IMR-90 (cell line): ENCODE results near the gene CCDC170. TPM values are rescaled to one million over a fixed set of nuclear protein-coding genes. Genes with fewer than 3 reads are reported as not detected.

Experiments used
- ATAC-seq: fragments of 200-7000 bp; cut with Tn5 transposase; 2 replicates; pipeline ENCODE4 v1.9.1; 2020; ENCODE audit warnings: low read depth, mild to moderate bottlenecking, moderate library complexity
- BruUV-seq: library from RNA; stranded (reverse); fragments of 400-500 nt; replicated peaks from 2 replicates; lab custom pipeline; 2021; lab: Mats Ljungman, UMichigan
- CTCF ChIA-PET: fragments of 300-600 bp; formaldehyde crosslinking; extraction: SDS; loops from one replicate; lab custom pipeline; 2021; ENCODE audit warnings: antibody characterized with exemption; lab: Yijun Ruan, JAX
- POLR2A ChIA-PET: fragments of 300-600 bp; sonication (Branson Sonifier 250); formaldehyde crosslinking; loops from one replicate; lab custom pipeline; 2022; ENCODE audit warnings: antibody characterized with exemption; ENCODE audit not compliant: unreplicated experiment; lab: Charles Lee
- DNase-seq: peaks from one replicate; pipeline ENCODE4 v3.0.0; 2013
- H2AFZ ChIP-seq: replicated peaks from 2 replicates; pipeline ENCODE3; 2013; ENCODE audit warnings: low read length, mild to moderate bottlenecking; ENCODE audit not compliant: poor library complexity
- H2AK5ac ChIP-seq: 2 replicates; pipeline ENCODE4 v1.6.1; 2013; ENCODE audit warnings: low read depth, low read length, inconsistent platforms
- H2AK9ac ChIP-seq: replicated peaks from 2 replicates; pipeline ENCODE3; 2013; ENCODE audit warnings: mild to moderate bottlenecking, low read depth, low read length, moderate library complexity; ENCODE audit not compliant: poor library complexity
- H2BK120ac ChIP-seq: 2 replicates; pipeline ENCODE4 v1.6.1; 2013; ENCODE audit warnings: low read depth, low read length, inconsistent platforms
- H2BK15ac ChIP-seq: 3 replicates; pipeline ENCODE4 v1.6.1; 2013; ENCODE audit warnings: low read depth, low read length, inconsistent platforms
- H2BK20ac ChIP-seq: 2 replicates; pipeline ENCODE4 v1.6.1; 2013; ENCODE audit warnings: low read depth, mild to moderate bottlenecking, inconsistent platforms, low read length, moderate library complexity
- H2BK5ac ChIP-seq: 2 replicates; pipeline ENCODE4 v1.6.1; 2013; ENCODE audit warnings: mild to moderate bottlenecking, low read depth, low read length, inconsistent platforms; ENCODE audit not compliant: poor library complexity, severe bottlenecking
- H3K14ac ChIP-seq: replicated peaks from 2 replicates; pipeline ENCODE4 v1.6.1; 2013; ENCODE audit warnings: low read depth, low read length, inconsistent platforms
- H3K18ac ChIP-seq: 2 replicates; pipeline ENCODE4 v1.6.1; 2013; ENCODE audit warnings: low read depth, low read length, control low read depth
- H3K23ac ChIP-seq: 2 replicates; pipeline ENCODE4 v1.6.1; 2013; ENCODE audit warnings: low read depth, low read length, inconsistent platforms
- H3K27ac ChIP-seq: 2 replicates; pipeline ENCODE4 v1.5.1; 2013; ENCODE audit warnings: mild to moderate bottlenecking, control low read depth, low read length; ENCODE audit not compliant: insufficient read depth
- H3K27me3 ChIP-seq: 2 replicates; pipeline ENCODE4 v1.6.1; 2013; ENCODE audit warnings: low read length; ENCODE audit not compliant: control insufficient read depth, insufficient read depth
- H3K36me3 ChIP-seq: 2 replicates; pipeline ENCODE4 v1.6.1; 2013; ENCODE audit warnings: low read length, mixed read lengths; ENCODE audit not compliant: control insufficient read depth, insufficient read depth
- H3K4ac ChIP-seq: 2 replicates; pipeline ENCODE4 v1.6.1; 2013; ENCODE audit warnings: low read depth, low read length, inconsistent platforms
- H3K4me1 ChIP-seq: 2 replicates; pipeline ENCODE4 v1.6.1; 2013; ENCODE audit warnings: low read length, mixed read lengths; ENCODE audit not compliant: control insufficient read depth, insufficient read depth
- H3K4me2 ChIP-seq: 2 replicates; pipeline ENCODE4 v1.6.1; 2013; ENCODE audit warnings: low read depth, mild to moderate bottlenecking, control low read depth, low read length, moderate library complexity
- H3K4me3 ChIP-seq: 2 replicates; pipeline ENCODE4 v1.5.1; 2013; ENCODE audit warnings: low read depth, mild to moderate bottlenecking, control low read depth, low read length, moderate library complexity; ENCODE audit not compliant: insufficient read depth
- H3K56ac ChIP-seq: 2 replicates; pipeline ENCODE4 v1.6.1; 2013; ENCODE audit warnings: low read length, inconsistent platforms; ENCODE audit not compliant: insufficient read depth; ENCODE audit errors: extremely low read depth
- H3K79me1 ChIP-seq, 2 experiments: 2 replicates each; pipeline ENCODE4 v1.6.1; 2013; ENCODE audit warnings: low read length in 2 of 2, inconsistent platforms in 1 of 2, low read depth in 1 of 2
- H3K9ac ChIP-seq: 2 replicates; pipeline ENCODE4 v1.6.1; 2013; ENCODE audit warnings: low read depth, low read length, control low read depth
- H3K9me1 ChIP-seq: 2 replicates; pipeline ENCODE4 v1.6.1; 2013; ENCODE audit warnings: low read length, inconsistent platforms; ENCODE audit not compliant: insufficient read depth
- H3K9me3 ChIP-seq: 2 replicates; pipeline ENCODE4 v1.6.1; 2013; ENCODE audit warnings: low read length; ENCODE audit not compliant: control insufficient read depth, insufficient read depth
- H4K20me1 ChIP-seq: 2 replicates; pipeline ENCODE4 v1.6.1; 2013; ENCODE audit warnings: low read length, inconsistent platforms; ENCODE audit not compliant: insufficient read depth
- H4K5ac ChIP-seq: 2 replicates; pipeline ENCODE4 v1.6.1; 2013; ENCODE audit warnings: mild to moderate bottlenecking, low read depth, low read length, control low read depth
- H4K8ac ChIP-seq, 2 experiments: 2 replicates each; pipeline ENCODE4 v1.6.1; 2013; ENCODE audit warnings: low read depth in 2 of 2, low read length in 2 of 2, control low read depth in 1 of 2, inconsistent platforms in 1 of 2
- H4K91ac ChIP-seq: 2 replicates; pipeline ENCODE4 v1.6.1; 2013; ENCODE audit warnings: low read depth, low read length, inconsistent platforms; ENCODE audit not compliant: insufficient read depth
- BHLHE40 ChIP-seq: fragments of 150-350 bp; IDR thresholded peaks from 2 replicates; pipeline ENCODE4 v1.6.1; 2016; ENCODE audit warnings: mild to moderate bottlenecking, low read depth, low read length
- FOS ChIP-seq: fragments of 150-350 bp; IDR thresholded peaks from 2 replicates; pipeline ENCODE4 v1.6.1; 2016; ENCODE audit warnings: low read depth, low read length
- MAZ ChIP-seq: IDR thresholded peaks from 2 replicates; pipeline ENCODE4 v1.6.1; 2012; ENCODE audit warnings: low read depth, mild to moderate bottlenecking, low read length, improper control_type of control experiment, moderate library complexity, borderline replicate concordance
- MXI1 ChIP-seq: IDR thresholded peaks from 2 replicates; pipeline ENCODE4 v1.6.1; 2012; ENCODE audit warnings: low read depth, mild to moderate bottlenecking, low read length, moderate library complexity, borderline replicate concordance
- POLR2A ChIP-seq: IDR thresholded peaks from 2 replicates; pipeline ENCODE4 v1.6.1; 2012; ENCODE audit warnings: mild to moderate bottlenecking, low read depth, low read length
- RAD21 ChIP-seq: IDR thresholded peaks from 2 replicates; pipeline ENCODE4 v1.6.1; 2012; ENCODE audit warnings: low read length, improper control_type of control experiment
- RFX5 ChIP-seq: IDR thresholded peaks from 2 replicates; pipeline ENCODE4 v1.8.0; 2012; ENCODE audit warnings: low read depth, mild to moderate bottlenecking, low read length, moderate library complexity
- SMC3 ChIP-seq: fragments of 150-350 bp; IDR thresholded peaks from 2 replicates; pipeline ENCODE4 v1.6.1; 2016; ENCODE audit warnings: low read depth, mild to moderate bottlenecking, antibody characterized with exemption, low read length, moderate library complexity
- WGBS, 2 experiments: methylation state at CpG; one replicate each; pipeline versions ENCODE4 v1.1.5 to v1.1.7; 2013; ENCODE audit warnings: missing lambda C conversion rate in 2 of 2; ENCODE audit not compliant: insufficient read length in 1 of 2; ENCODE audit errors: extremely low coverage in 2 of 2; 5-methylcytosine and 5-hydroxymethylcytosine counted together
- dilution Hi-C: fragments of 300-500 bp; cut with HindIII; formaldehyde crosslinking; loops from one replicate; pipeline ENCODE4 v1.14.3; 2018; ENCODE audit warnings: low sequenced_read_pairs; ENCODE audit not compliant: unreplicated experiment
- in situ Hi-C: fragments of 300-500 bp; cut with MboI; formaldehyde crosslinking; loops from 3 replicates; pipeline ENCODE4 v1.14.3; 2019; ENCODE audit warnings: low sequenced_read_pairs, inconsistent platforms, mixed read lengths
- intact Hi-C: fragments of 100-400 bp; cut with micrococcal nuclease; formaldehyde crosslinking; loops from 2 replicates; pipeline ENCODE4 v1.10.0; 2022
- polyA plus RNA-seq, 3 experiments: library from polyadenylated mRNA; depleted of rRNA; stranded (reverse); fragments of >200 nt; gene quantifications; 2 replicates each; pipeline ENCODE4 v1.2.3, GENCODE V29; 2012; ENCODE audit warnings: low replicate concordance in 1 of 3
- total RNA-seq: library from RNA; depleted of rRNA; stranded (reverse); fragments of >200 nt; gene quantifications from 2 replicates; pipeline ENCODE4 v1.2.3, GENCODE V29; 2012
- TF ChIP-seq, protein P1 (sequence below): fragments of 150-350 bp; IDR thresholded peaks from 2 replicates; pipeline ENCODE4 v1.6.1; 2016; ENCODE audit warnings: low read depth, mild to moderate bottlenecking, low read length, moderate library complexity, borderline replicate concordance
- TF ChIP-seq, protein P2 (sequence below): fragments of 150-350 bp; IDR thresholded peaks from 2 replicates; pipeline ENCODE4 v1.6.1; 2017; ENCODE audit warnings: mild to moderate bottlenecking, antibody characterized with exemption, low read length, low read depth

Gene CCDC170
- total and polyA plus RNA-seq, 2 of the 4 experiments (the other 2 are of a cell fraction) = 0.12 to 0.54 TPM

DNA sequence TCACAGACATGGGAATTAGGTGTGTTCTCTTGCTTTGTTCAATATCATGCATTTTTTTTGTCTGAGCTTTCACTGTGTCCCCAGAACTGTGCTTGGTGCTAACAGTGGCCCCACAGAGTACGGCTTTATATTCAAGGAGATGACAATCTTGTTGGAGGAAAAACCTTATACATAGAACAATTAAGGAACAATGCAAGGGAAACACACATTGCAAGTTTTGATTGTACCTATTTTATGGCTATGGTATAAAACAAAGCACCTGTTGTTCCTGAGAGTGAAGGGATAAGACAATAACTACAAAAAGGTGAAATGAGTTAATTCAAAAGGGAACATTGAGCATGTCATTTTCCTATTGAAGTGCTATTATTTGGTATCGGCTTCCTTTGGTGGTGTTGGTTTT is 169.7 kb downstream of the CCDC170 start:
- intact Hi-C loops (no loop called here), in situ Hi-C loops (no loop called here), dilution Hi-C loops (no loop called here)
- H3K79me1 ChIP-seq = no peaks in the 10 kb centered on the region
- no peak overlapping the region for H2AK9ac ChIP-seq
- no peaks in the 10 kb centered on the region for H3K9me1 ChIP-seq
- BruUV-seq = no TSS peak
- no peak overlapping the region for H3K4me3 ChIP-seq
- ChIA-PET CTCF (no interaction called here), POLR2A (no interaction called here)
- H3K14ac ChIP-seq = no peak overlapping the region
- H3K23ac ChIP-seq = no peak overlapping the region
- no peak for TF ChIP-seq SMC3
- no peak for TF ChIP-seq BHLHE40
- no peak for TF ChIP-seq MAZ
- TF ChIP-seq FOS = no peak
- TF ChIP-seq, protein P1, sequence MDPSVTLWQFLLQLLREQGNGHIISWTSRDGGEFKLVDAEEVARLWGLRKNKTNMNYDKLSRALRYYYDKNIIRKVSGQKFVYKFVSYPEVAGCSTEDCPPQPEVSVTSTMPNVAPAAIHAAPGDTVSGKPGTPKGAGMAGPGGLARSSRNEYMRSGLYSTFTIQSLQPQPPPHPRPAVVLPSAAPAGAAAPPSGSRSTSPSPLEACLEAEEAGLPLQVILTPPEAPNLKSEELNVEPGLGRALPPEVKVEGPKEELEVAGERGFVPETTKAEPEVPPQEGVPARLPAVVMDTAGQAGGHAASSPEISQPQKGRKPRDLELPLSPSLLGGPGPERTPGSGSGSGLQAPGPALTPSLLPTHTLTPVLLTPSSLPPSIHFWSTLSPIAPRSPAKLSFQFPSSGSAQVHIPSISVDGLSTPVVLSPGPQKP = no peak
- TF ChIP-seq POLR2A = no peak
- TF ChIP-seq, protein P2, sequence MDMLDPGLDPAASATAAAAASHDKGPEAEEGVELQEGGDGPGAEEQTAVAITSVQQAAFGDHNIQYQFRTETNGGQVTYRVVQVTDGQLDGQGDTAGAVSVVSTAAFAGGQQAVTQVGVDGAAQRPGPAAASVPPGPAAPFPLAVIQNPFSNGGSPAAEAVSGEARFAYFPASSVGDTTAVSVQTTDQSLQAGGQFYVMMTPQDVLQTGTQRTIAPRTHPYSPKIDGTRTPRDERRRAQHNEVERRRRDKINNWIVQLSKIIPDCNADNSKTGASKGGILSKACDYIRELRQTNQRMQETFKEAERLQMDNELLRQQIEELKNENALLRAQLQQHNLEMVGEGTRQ = no peak
- no peak for TF ChIP-seq RAD21
- TF ChIP-seq MXI1 = no peak
- no peak for TF ChIP-seq RFX5
- no peak overlapping the region for H3K9ac ChIP-seq
- H3K18ac ChIP-seq = no peak overlapping the region
- DNase-seq (no peak), ATAC-seq (no peak)
- no CpG with 5 or more reads among the region's 2 CpGs for WGBS, 2 experiments
- H4K91ac ChIP-seq = no peak overlapping the region
- no peak overlapping the region for H3K4ac ChIP-seq
- H3K56ac ChIP-seq = no peak overlapping the region
- no peak overlapping the region for H3K27ac ChIP-seq
- no peak overlapping the region for H2AFZ ChIP-seq
- no peak overlapping the region for H4K5ac ChIP-seq
- no peaks in the 10 kb centered on the region; the same call in 1 of the 2 replicates for H3K27me3 ChIP-seq
- no peak overlapping the region for H3K4me2 ChIP-seq
- no peak overlapping the region for H2BK5ac ChIP-seq
- H4K8ac ChIP-seq = no peak overlapping the region
- H3K4me1 ChIP-seq = no peaks in the 10 kb centered on the region
- H3K9me3 ChIP-seq = no peaks in the 10 kb centered on the region
- H2AK5ac ChIP-seq = no peak overlapping the region
- H2BK20ac ChIP-seq = no peak overlapping the region
- H2BK15ac ChIP-seq = no peak overlapping the region
- no peaks in the 10 kb centered on the region for H3K36me3 ChIP-seq
- no peaks in the 10 kb centered on the region for H4K20me1 ChIP-seq
- no peak overlapping the region for H2BK120ac ChIP-seq
